Omental fat pad (tissue), 4 donors: Measurements from ENCODE around the gene TMEM237. TPM values are rescaled to one million over a fixed set of nuclear protein-coding genes. Genes with fewer than 3 reads are reported as not detected.

ENCODE experiments used
- ATAC-seq: fragments of 150-250 bp; one replicate; pipeline ENCODE4 v1.9.1; 2016; ENCODE audit warnings: mild to moderate bottlenecking, moderate library complexity; ENCODE audit not compliant: low FRiP score
- DNase-seq: peaks from one replicate; pipeline ENCODE4 v3.0.0-alpha.2; 2019; ENCODE audit warnings: low spot score
- total RNA-seq, 4 donors: library from RNA; depleted of rRNA; stranded (reverse); fragments of >200 nt; gene quantifications; one replicate each; pipeline ENCODE4 v1.1.0, GENCODE V29; 2016
- TF ChIP-seq, protein P1 (sequence below), 3 donors: fragments of 450-650 bp; IDR thresholded peaks; one replicate each; pipeline ENCODE4 v1.5.1; 2016 to 2017; ENCODE audit warnings: antibody characterized with exemption in 3 of 3, mild to moderate bottlenecking in 3 of 3, moderate library complexity in 2 of 3

The TMEM237 gene, protein sequence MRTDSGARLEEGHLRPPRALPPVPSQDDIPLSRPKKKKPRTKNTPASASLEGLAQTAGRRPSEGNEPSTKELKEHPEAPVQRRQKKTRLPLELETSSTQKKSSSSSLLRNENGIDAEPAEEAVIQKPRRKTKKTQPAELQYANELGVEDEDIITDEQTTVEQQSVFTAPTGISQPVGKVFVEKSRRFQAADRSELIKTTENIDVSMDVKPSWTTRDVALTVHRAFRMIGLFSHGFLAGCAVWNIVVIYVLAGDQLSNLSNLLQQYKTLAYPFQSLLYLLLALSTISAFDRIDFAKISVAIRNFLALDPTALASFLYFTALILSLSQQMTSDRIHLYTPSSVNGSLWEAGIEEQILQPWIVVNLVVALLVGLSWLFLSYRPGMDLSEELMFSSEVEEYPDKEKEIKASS
- 10 to 100 TPM; 12.0 to 23.1 (median 16.7) TPM for total RNA-seq

DNA sequence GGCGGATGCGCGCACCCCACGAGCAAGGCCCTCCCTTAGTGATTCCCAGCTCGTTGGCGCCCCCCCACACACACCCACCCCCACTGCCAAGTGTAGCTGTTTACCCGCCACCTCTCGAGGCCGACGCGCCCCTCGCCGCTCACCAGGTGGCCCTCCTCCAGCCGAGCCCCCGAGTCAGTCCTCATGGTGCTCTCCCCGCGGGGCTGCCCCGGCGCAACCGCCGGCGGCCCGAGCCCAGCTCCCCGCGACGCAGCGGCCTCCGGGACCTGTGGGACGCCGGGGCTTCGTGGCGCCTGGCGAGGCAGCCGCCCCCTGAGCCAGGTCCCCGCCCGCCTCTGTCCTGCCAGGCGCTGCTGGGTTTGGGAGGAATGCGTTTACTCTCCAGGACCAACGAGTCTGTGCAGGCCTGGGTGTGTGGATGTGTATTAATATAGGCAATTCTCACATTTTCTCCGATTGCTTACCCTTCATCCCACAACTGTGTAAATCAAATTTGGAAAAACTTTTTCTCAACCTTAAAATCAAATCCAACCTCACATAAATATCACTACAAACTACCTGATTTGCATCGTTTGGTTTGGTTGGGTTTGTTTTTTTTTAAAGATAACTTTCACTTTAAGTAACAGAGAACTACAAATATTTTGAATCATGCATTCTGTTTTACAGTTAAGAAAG lies at the start of gene TMEM237:
Gene TMEM237, minus strand, starts transcription at position 288 of the 675 bp plus-strand sequence. Its CDS starts 103 bp downstream, at position 185.
- no peak for DNase-seq
- peak; percentile 43 for ATAC-seq
- TF ChIP-seq, protein P1, sequence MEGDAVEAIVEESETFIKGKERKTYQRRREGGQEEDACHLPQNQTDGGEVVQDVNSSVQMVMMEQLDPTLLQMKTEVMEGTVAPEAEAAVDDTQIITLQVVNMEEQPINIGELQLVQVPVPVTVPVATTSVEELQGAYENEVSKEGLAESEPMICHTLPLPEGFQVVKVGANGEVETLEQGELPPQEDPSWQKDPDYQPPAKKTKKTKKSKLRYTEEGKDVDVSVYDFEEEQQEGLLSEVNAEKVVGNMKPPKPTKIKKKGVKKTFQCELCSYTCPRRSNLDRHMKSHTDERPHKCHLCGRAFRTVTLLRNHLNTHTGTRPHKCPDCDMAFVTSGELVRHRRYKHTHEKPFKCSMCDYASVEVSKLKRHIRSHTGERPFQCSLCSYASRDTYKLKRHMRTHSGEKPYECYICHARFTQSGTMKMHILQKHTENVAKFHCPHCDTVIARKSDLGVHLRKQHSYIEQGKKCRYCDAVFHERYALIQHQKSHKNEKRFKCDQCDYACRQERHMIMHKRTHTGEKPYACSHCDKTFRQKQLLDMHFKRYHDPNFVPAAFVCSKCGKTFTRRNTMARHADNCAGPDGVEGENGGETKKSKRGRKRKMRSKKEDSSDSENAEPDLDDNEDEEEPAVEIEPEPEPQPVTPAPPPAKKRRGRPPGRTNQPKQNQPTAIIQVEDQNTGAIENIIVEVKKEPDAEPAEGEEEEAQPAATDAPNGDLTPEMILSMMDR (IDR thresholded peaks at IDR 0.05) = no peak

DNA sequence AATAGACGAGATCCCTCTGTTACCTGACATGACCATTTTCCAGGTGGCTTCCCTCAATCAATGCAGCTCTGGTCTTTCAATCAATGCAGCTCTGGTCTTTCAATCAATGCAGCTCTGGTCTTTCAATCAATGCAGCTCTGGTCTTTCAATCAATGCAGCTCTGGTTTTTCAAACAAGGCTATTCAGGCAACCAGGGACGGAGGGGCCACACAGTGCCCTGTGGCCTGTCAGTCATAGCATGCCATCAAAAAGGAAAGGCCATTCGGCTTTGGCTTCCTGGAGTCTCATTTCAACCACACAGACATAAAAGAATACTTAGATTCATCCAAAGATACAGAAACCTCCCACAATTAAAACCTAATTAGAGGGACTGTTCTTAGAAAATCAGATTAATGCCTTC lies 41.9 kb upstream of the TMEM237 start:
- ATAC-seq (no peak), DNase-seq (no peak)
- TF ChIP-seq, protein P1 (IDR thresholded peaks at IDR 0.05) = no peak

DNA sequence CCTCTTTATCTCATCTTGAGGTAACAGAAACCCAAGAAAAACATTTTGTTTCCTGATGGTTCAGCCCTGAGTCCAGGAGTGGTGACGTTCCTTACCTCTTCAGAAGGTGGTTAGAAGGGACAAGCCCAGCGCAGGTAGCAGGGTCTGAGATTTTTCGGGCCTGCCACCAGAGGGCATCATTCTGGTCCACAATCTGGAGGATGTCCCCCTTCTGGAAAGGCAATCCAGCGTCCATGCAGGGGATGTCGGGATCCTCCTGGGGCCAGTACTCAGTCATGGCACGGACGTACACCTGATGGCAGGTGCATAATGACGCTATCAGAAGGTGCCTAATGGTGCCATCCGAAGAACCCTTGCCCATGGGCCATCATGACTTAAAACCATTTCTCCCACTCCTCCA lies 37.4 kb upstream of the TMEM237 start:
- ATAC-seq (no peak), DNase-seq (no peak)
- TF ChIP-seq, protein P1 (IDR thresholded peaks at IDR 0.05) = no peak

DNA sequence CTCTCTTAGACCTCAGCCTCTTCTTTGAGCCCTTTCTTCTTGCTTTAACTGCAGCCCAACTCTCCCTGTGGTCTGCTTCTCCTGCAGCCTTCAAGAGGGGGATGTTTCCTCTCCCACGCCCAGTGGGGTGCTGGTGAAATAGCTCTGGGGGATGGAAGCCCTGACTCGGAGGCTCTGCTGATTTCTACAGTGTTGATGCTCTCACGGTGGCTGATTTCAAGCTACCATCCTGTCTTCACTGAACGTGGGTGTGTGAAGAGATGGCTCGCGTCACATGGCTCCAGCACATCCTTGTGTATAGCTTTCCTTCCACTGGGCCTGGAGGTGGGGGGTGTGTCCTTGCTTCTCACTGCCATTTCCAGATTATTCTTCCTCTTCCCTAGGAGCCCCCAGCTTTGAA lies 35.1 kb upstream of the TMEM237 start:
- ATAC-seq (no peak), DNase-seq (no peak)
- TF ChIP-seq, protein P1 (IDR thresholded peaks at IDR 0.05) = no peak

DNA sequence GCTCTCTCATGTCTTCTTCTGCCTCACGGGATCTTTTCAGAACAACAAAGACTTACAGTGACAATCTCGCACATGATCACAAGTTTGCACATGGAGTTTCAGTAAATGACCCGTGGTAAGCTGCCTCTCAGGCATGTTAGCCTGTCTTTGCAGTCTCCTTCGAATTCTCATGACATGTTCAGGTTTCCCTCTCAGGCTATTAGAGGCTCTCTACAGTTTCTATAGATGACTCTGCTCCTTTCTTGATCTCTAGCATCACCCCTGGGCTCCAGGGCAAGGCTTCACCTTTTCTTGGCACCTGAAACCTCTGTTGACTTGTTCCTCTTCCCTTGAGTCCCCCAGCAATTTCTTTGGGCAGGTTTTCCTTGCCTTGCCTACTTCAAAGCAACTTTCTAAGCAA lies 32.2 kb upstream of the TMEM237 start:
- TF ChIP-seq, protein P1 (IDR thresholded peaks at IDR 0.05) = no peak
- no peak for ATAC-seq
- no peak for DNase-seq

DNA sequence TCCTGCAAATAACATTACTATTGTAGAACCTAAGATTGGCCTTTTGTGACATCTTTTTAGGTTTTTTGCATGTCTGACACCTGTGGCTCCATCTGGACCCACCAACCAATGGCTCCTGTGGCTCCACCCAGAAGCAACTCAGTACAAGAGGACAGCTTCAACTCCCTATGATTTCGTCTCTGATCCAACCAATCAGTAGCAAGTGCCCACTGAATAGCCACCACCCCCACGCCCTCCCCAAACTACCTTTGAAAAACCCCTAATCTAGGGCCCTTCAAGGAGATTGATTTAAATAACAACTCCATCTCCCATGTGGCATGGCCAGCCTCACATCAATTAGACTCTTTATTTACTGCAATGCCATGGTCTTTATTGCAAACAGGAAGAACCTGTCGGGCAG lies 31.5 kb upstream of the TMEM237 start:
- no peak for DNase-seq
- TF ChIP-seq, protein P1 (IDR thresholded peaks at IDR 0.05) = no peak

More for the DNA sequence above, 31.5 kb upstream of the TMEM237 start:
- ATAC-seq = no peak
